ENCODE measurements around the gene ALPL.

DNA sequence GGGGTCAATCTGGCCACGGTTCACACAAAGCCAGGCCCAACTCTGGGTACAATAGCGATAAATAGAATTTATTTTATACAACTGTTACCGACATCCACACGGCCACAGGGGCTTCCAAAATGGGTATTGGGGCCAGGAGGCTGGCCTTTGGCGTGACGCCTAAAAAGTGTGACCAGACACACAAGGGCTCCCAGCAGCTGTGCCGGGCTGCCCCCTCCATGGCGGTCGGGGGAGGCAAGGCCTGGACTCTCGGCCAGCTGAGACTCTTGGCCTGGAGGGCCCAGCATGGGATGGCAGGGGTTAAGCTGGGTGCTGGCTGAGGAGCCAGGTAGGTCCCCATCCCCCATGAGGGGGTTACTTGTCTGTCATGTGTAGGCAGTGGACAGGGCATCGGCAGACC lies 87.0 kb downstream of the ALPL start:
- TF ChIP-seq CTCF (IDR thresholded peaks at IDR 0.05): no peak
- no peak for TF ChIP-seq EP300 (IDR thresholded peaks at IDR 0.05; ENCODE audit: low read depth)
